Gastrocnemius medialis (tissue), 4 donors: ENCODE results near the gene FARSB.

Experiments used
- CTCF ChIP-seq, 5 experiments: fragments of 450-650 bp in 3 of 5; fragments of 200-600 bp in 2 of 5; sonication (generic) in 2 of 5; IDR thresholded peaks in 4 of 5; conservative IDR thresholded peaks in 1 of 5; 1 replicate in 4 of 5; 2 replicates in 1 of 5; pipeline ENCODE4 v1.5.1; 2016 to 2019; ENCODE audit warnings: antibody characterized with exemption in 5 of 5, mild to moderate bottlenecking in 3 of 5, moderate library complexity in 3 of 5
- POLR2A ChIP-seq, 2 donors: fragments of 450-650 bp; IDR thresholded peaks; one replicate each; pipeline ENCODE4 v1.6.1; 2017; ENCODE audit warnings: antibody characterized with exemption in 2 of 2, mild to moderate bottlenecking in 2 of 2, moderate library complexity in 2 of 2

- TF ChIP-seq POLR2A (IDR thresholded peaks at IDR 0.05) = no peak
- TF ChIP-seq CTCF (IDR thresholded peaks at IDR 0.05 in 4 of 5, conservative IDR thresholded peaks at IDR 0.05 in 1 of 5) = no peak
Observed at GRCh38 chr2:222641336-222641735, 14.6 kb downstream of the FARSB start.
